H1 (cell line): ENCODE data around the gene TTC28. TPM values are rescaled to one million over a fixed set of nuclear protein-coding genes. Genes with fewer than 3 reads are reported as not detected.

Source experiments
- CTCF ChIA-PET: fragments of 300-600 bp; sonication (Branson Sonifier 250); formaldehyde crosslinking; loops from one replicate; lab custom pipeline; 2021; ENCODE audit not compliant: partially characterized antibody; lab: Charles Lee
- POLR2A ChIA-PET: fragments of 300-600 bp; sonication (Branson Sonifier 250); formaldehyde crosslinking; loops from one replicate; lab custom pipeline; 2021; ENCODE audit warnings: inconsistent platforms; ENCODE audit not compliant: partially characterized antibody; lab: Charles Lee
- DNase-seq, 2 experiments: peaks; one replicate each; pipeline versions ENCODE4 v3.0.0 to v3.0.0-alpha.2; 2010 to 2022; ENCODE audit warnings: low spot score in 2 of 2, low read depth in 1 of 2, mixed read lengths in 1 of 2
- FAIRE-seq: peaks from 2 replicates; lab custom pipeline; 2011; peaks lifted over from hg19 to GRCh38; lab: Jason Lieb, UNC
- H2AFZ ChIP-seq: 2 replicates; pipeline ENCODE4 v1.8.1; 2012; ENCODE audit warnings: low read length, inconsistent platforms
- H2AK5ac ChIP-seq: 2 replicates; pipeline ENCODE4 v1.6.1; 2013; ENCODE audit warnings: low read depth, low read length
- H2BK120ac ChIP-seq: replicated peaks from 2 replicates; pipeline ENCODE3; 2013; ENCODE audit warnings: low read depth, low read length, inconsistent platforms
- H2BK12ac ChIP-seq: 2 replicates; pipeline ENCODE4 v1.6.1; 2013; ENCODE audit warnings: low read depth, low read length
- H2BK15ac ChIP-seq: 2 replicates; pipeline ENCODE4 v1.6.1; 2013; ENCODE audit warnings: low read length
- H2BK20ac ChIP-seq: 2 replicates; pipeline ENCODE4 v1.6.1; 2013; ENCODE audit warnings: low read length
- H2BK5ac ChIP-seq: 2 replicates; pipeline ENCODE4 v1.6.1; 2013; ENCODE audit warnings: low read depth, low read length
- H3K14ac ChIP-seq: 2 replicates; pipeline ENCODE4 v1.6.1; 2013; ENCODE audit warnings: inconsistent platforms; ENCODE audit not compliant: insufficient read length
- H3K18ac ChIP-seq: 2 replicates; pipeline ENCODE4 v1.6.1; 2013; ENCODE audit warnings: low read length; ENCODE audit errors: extremely low read depth
- H3K23ac ChIP-seq: 2 replicates; pipeline ENCODE4 v1.6.1; 2013; ENCODE audit warnings: inconsistent platforms; ENCODE audit not compliant: insufficient read length
- H3K23me2 ChIP-seq: 2 replicates; pipeline ENCODE4 v1.6.1; 2013; ENCODE audit warnings: low read depth, low read length
- H3K27ac ChIP-seq: 2 replicates; pipeline ENCODE4 v1.6.1; 2011; ENCODE audit warnings: low read depth, low read length, inconsistent platforms
- H3K27me3 ChIP-seq, 4 experiments: replicated peaks in 1 of 4; 1 replicate in 1 of 4; 2 replicates in 3 of 4; pipeline versions ENCODE4 v1.6.1 to v1.8.1; 2011 to 2013; ENCODE audit warnings: low read length in 3 of 4, mild to moderate bottlenecking in 3 of 4, inconsistent platforms in 2 of 4, mixed read lengths in 2 of 4, moderate library complexity in 1 of 4; ENCODE audit not compliant: control insufficient read depth in 3 of 4, insufficient read depth in 3 of 4; ENCODE audit errors: extremely low read depth in 1 of 4
- H3K36me3 ChIP-seq, 4 experiments: 2 replicates each; pipeline versions ENCODE4 v1.6.1 to v1.8.1; 2011 to 2013; ENCODE audit warnings: mild to moderate bottlenecking in 4 of 4, low read length in 3 of 4, moderate library complexity in 2 of 4, control low read depth in 1 of 4, inconsistent platforms in 1 of 4; ENCODE audit not compliant: insufficient read depth in 4 of 4, control insufficient read depth in 2 of 4
- H3K4ac ChIP-seq: replicated peaks from 2 replicates; pipeline ENCODE3; 2013; ENCODE audit warnings: low read length, low read depth, mixed read lengths, inconsistent platforms; ENCODE audit not compliant: insufficient read length
- H3K4me1 ChIP-seq, 4 experiments: replicated peaks in 1 of 4; 1 replicate in 1 of 4; 2 replicates in 3 of 4; pipeline versions ENCODE4 v1.6.1 to v1.8.1; 2011 to 2013; ENCODE audit warnings: low read length in 3 of 4, inconsistent platforms in 2 of 4, mixed read lengths in 1 of 4; ENCODE audit not compliant: insufficient read depth in 4 of 4, control insufficient read depth in 3 of 4
- H3K4me2 ChIP-seq, 2 experiments: 2 replicates each; pipeline versions ENCODE4 v1.6.1 to v1.8.1; 2011 to 2013; ENCODE audit warnings: low read depth in 2 of 2, low read length in 2 of 2, control low read depth in 1 of 2, inconsistent platforms in 1 of 2, mild to moderate bottlenecking in 1 of 2; ENCODE audit not compliant: insufficient read depth in 1 of 2
- H3K4me3 ChIP-seq, 4 experiments: fragments of 200-600, 300-600 bp in 1 of 4; sonication (generic), shearing (Covaris generic), sonication (Bioruptor Twin) in 1 of 4; 2 replicates each; pipeline versions ENCODE4 v1.5.1 to v1.8.1; 2011 to 2016; ENCODE audit warnings: low read length in 4 of 4, low read depth in 3 of 4, control low read depth in 2 of 4, inconsistent platforms in 2 of 4, mild to moderate bottlenecking in 2 of 4, mixed read lengths in 1 of 4, moderate library complexity in 1 of 4; ENCODE audit not compliant: insufficient read depth in 2 of 4; ENCODE audit errors: extremely low read depth in 1 of 4
- H3K56ac ChIP-seq: replicated peaks from 2 replicates; pipeline ENCODE3; 2013; ENCODE audit warnings: low read depth, mild to moderate bottlenecking, mixed read lengths, low read length, inconsistent platforms; ENCODE audit not compliant: insufficient read length
- H3K79me1 ChIP-seq: 2 replicates; pipeline ENCODE4 v1.6.1; 2013; ENCODE audit warnings: low read depth, low read length, control low read depth
- H3K79me2 ChIP-seq, 2 experiments: 2 replicates each; pipeline versions ENCODE4 v1.6.1 to v1.8.1; 2012 to 2013; ENCODE audit warnings: low read length in 2 of 2, mild to moderate bottlenecking in 2 of 2, inconsistent platforms in 1 of 2; ENCODE audit not compliant: insufficient read depth in 2 of 2, control insufficient read depth in 1 of 2
- H3K9ac ChIP-seq, 4 experiments: replicated peaks in 1 of 4; 1 replicate in 1 of 4; 2 replicates in 3 of 4; pipeline versions ENCODE4 v1.6.1 to v1.8.1; 2011 to 2013; ENCODE audit warnings: low read depth in 3 of 4, low read length in 3 of 4, control low read depth in 2 of 4, mild to moderate bottlenecking in 2 of 4, moderate library complexity in 2 of 4, inconsistent platforms in 1 of 4; ENCODE audit errors: extremely low read depth in 1 of 4
- H3K9me3 ChIP-seq, 2 experiments: 2 replicates each; pipeline versions ENCODE4 v1.6.1 to v1.8.1; 2012 to 2013; ENCODE audit warnings: mild to moderate bottlenecking in 2 of 2, moderate library complexity in 2 of 2, control low read depth in 1 of 2, inconsistent platforms in 1 of 2, low read depth in 1 of 2, low read length in 1 of 2, mixed read lengths in 1 of 2; ENCODE audit not compliant: insufficient read depth in 2 of 2
- H4K20me1 ChIP-seq, 2 experiments: replicated peaks in 1 of 2; 2 replicates each; pipeline versions ENCODE3 to v1.8.1; 2011 to 2013; ENCODE audit warnings: inconsistent platforms in 2 of 2, low read length in 2 of 2, mild to moderate bottlenecking in 1 of 2; ENCODE audit not compliant: insufficient read depth in 2 of 2, control insufficient read depth in 1 of 2
- H4K5ac ChIP-seq: 2 replicates; pipeline ENCODE4 v1.6.1; 2013; ENCODE audit warnings: low read length, low read depth, mixed read lengths, inconsistent platforms; ENCODE audit not compliant: insufficient read length
- H4K8ac ChIP-seq: 2 replicates; pipeline ENCODE4 v1.8.0; 2013; ENCODE audit warnings: mild to moderate bottlenecking, moderate library complexity, low read length, inconsistent platforms; ENCODE audit not compliant: insufficient read depth; ENCODE audit errors: extremely low read depth
- H4K91ac ChIP-seq: replicated peaks from 2 replicates; pipeline ENCODE3; 2013; ENCODE audit warnings: low read length, mixed read lengths, inconsistent platforms; ENCODE audit not compliant: insufficient read length
- BACH1 ChIP-seq: IDR thresholded peaks from 2 replicates; pipeline ENCODE4 v1.6.1; 2012; ENCODE audit warnings: low read length, improper control_type of control experiment
- FOSL1 ChIP-seq: IDR thresholded peaks from 2 replicates; pipeline ENCODE4 v1.6.1; 2011; ENCODE audit warnings: mild to moderate bottlenecking, low read depth, low read length, moderate library complexity; ENCODE audit not compliant: insufficient read depth
- SIN3A ChIP-seq, 2 experiments: IDR thresholded peaks in 1 of 2; conservative IDR thresholded peaks in 1 of 2; 2 replicates each; pipeline ENCODE4 v1.6.1; 2011 to 2012; ENCODE audit warnings: low read length in 2 of 2, improper control_type of control experiment in 1 of 2, low read depth in 1 of 2, mild to moderate bottlenecking in 1 of 2
- SIRT6 ChIP-seq: IDR thresholded peaks from one replicate; pipeline ENCODE4 v1.7.1; 2012; ENCODE audit warnings: low read length, inconsistent platforms
- TCF12 ChIP-seq: IDR thresholded peaks from 2 replicates; pipeline ENCODE4 v1.6.1; 2011; ENCODE audit warnings: low read depth, mild to moderate bottlenecking, low read length
- WGBS, 2 experiments: shearing (Covaris generic) in 1 of 2; methylation state at CpG; one replicate each; pipeline versions ENCODE4 v1.1.6 to v1.1.7; 2013 to 2015; ENCODE audit warnings: low lambda C conversion rate in 2 of 2, mixed read lengths in 2 of 2, inconsistent platforms in 1 of 2, low coverage in 1 of 2, missing lambda C conversion rate in 1 of 2; ENCODE audit not compliant: insufficient replicate concordance in 2 of 2, insufficient coverage in 1 of 2, insufficient read length in 1 of 2; ENCODE audit errors: extremely low coverage in 1 of 2, missing lambda C conversion rate in 1 of 2; 5-methylcytosine and 5-hydroxymethylcytosine counted together
- polyA plus RNA-seq, 7 experiments: library from polyadenylated mRNA; depleted of rRNA in 3 of 7; stranded (reverse) in 5 of 7; unstranded in 2 of 7; fragments of >200 nt in 5 of 7; fragments of 200-250 nt in 2 of 7; gene quantifications; 1 replicate in 5 of 7; 2 replicates in 1 of 7; 4 replicates in 1 of 7; pipeline versions ENCODE4 v1.2.1 to v1.2.3, GENCODE V29; 2011 to 2013; ENCODE audit warnings: missing spikeins in 2 of 7, mixed read lengths in 2 of 7
- total RNA-seq: library from RNA; stranded (reverse); fragmentation: NEBNext Ultra II Directional; extraction: Animal tissue kit (Norgen Biotek cat#: 25700); gene quantifications from 2 replicates; pipeline ENCODE4 v1.2.1, GENCODE V29; 2021

TTC28 gene
- total and polyA plus RNA-seq, 2 of the 8 experiments (the other 6 are each of a cell fraction or from before 2014, with no cell fraction given) = 2.6 to 12.6 TPM

GRCh38 chr22:28077166-28077565 lies 602.5 kb downstream of the TTC28 start:
- no peak overlapping the region for H4K91ac ChIP-seq
- no peak for FAIRE-seq
- no peaks in the 10 kb centered on the region for H3K79me1 ChIP-seq
- CTCF ChIA-PET = interaction anchor here (0.6 kb wide), 1 partner anchor 10 kb away, joined by 3 read pairs; no protein-coding TSS in a partner anchor
- no peak overlapping the region for H3K4ac ChIP-seq
- H4K8ac ChIP-seq = no peak overlapping the region
- H2BK5ac ChIP-seq = no peak overlapping the region
- H3K56ac ChIP-seq = no peak overlapping the region
- no peaks in the 10 kb centered on the region for H3K36me3 ChIP-seq
- H4K20me1 ChIP-seq = no peaks in the 10 kb centered on the region
- 84% methylated on average over 3 of the region's 3 CpGs; no CpG with 5 or more reads in 1 of the 2 experiments for WGBS, 2 experiments
- no peak overlapping the region for H3K23ac ChIP-seq
- H3K4me1 ChIP-seq = no peaks in the 10 kb centered on the region
- POLR2A ChIA-PET = no interaction called here
- H3K4me3 ChIP-seq = no peak overlapping the region
- no peaks in the 10 kb centered on the region for H3K23me2 ChIP-seq
- no peak for DNase-seq
- H3K18ac ChIP-seq = no peak overlapping the region
- no peak overlapping the region for H2BK12ac ChIP-seq
- no peak overlapping the region for H2BK120ac ChIP-seq
- no peak overlapping the region for H3K9ac ChIP-seq
- H2BK20ac ChIP-seq = no peak overlapping the region
- H4K5ac ChIP-seq = no peak overlapping the region
- H2AK5ac ChIP-seq = no peak overlapping the region
- no peak overlapping the region for H2BK15ac ChIP-seq
- no peaks in the 10 kb centered on the region for H3K9me3 ChIP-seq
- no peaks in the 10 kb centered on the region for H3K27me3 ChIP-seq
- H2AFZ ChIP-seq = no peak overlapping the region
- TF ChIP-seq SIN3A (conservative IDR thresholded peaks at IDR 0.05 in 1 of 2, IDR thresholded peaks at IDR 0.05 in 1 of 2; ENCODE audit: low read depth in 1 of 2, low read length in 2 of 2) (no peak), FOSL1 (no peak), TCF12 (no peak), SIRT6 (no peak), BACH1 (no peak)
- H3K4me2 ChIP-seq = no peak overlapping the region
- no peak overlapping the region for H3K14ac ChIP-seq
- no peaks in the 10 kb centered on the region for H3K79me2 ChIP-seq
- no peak overlapping the region for H3K27ac ChIP-seq
